Left ventricle myocardium inferior (tissue), 1 donor: Measurements from ENCODE around the gene A2ML1. TPM values are rescaled to one million over a fixed set of nuclear protein-coding genes. Genes with fewer than 3 reads are reported as not detected.

ENCODE experiments used
- DNase-seq: peaks from one replicate; pipeline ENCODE4 v3.0.0-alpha.2; 2020
- H3K27ac ChIP-seq: fragments of 200-600 bp; replicated peaks from 2 replicates; pipeline ENCODE4 v1.8.0; 2021
- H3K27me3 ChIP-seq: fragments of 200-600 bp; 2 replicates; pipeline ENCODE4 v1.8.0; 2021; ENCODE audit warnings: low read depth
- H3K36me3 ChIP-seq: fragments of 200-600 bp; 2 replicates; pipeline ENCODE4 v1.8.0; 2021
- H3K4me1 ChIP-seq: fragments of 200-600 bp; 2 replicates; pipeline ENCODE4 v1.8.0; 2021
- H3K4me3 ChIP-seq: fragments of 200-600 bp; 2 replicates; pipeline ENCODE4 v1.8.0; 2021; ENCODE audit warnings: mild to moderate bottlenecking, moderate library complexity
- H3K9me3 ChIP-seq: fragments of 200-600 bp; replicated peaks from 2 replicates; pipeline ENCODE4 v1.8.0; 2021
- CTCF ChIP-seq: fragments of 200-600 bp; IDR thresholded peaks from 2 replicates; pipeline ENCODE4 v1.8.0; 2021; ENCODE audit warnings: antibody characterized with exemption, mild to moderate bottlenecking, borderline replicate concordance
- intact Hi-C: fragments of 100-400 bp; cut with micrococcal nuclease; formaldehyde crosslinking; loops from one replicate; pipeline ENCODE4 v1.11.0; 2022
- total RNA-seq: library from RNA; stranded (reverse); fragmentation: NEBNext Ultra II Directional; extraction: Animal tissue kit (Norgen Biotek cat#: 25700); gene quantifications from one replicate; pipeline ENCODE4 v1.2.1, GENCODE V29; 2021
- donor health status: DM: no; HTN: yes; CAD: no; lungs with severe emphysema.

The A2ML1 gene
- total RNA-seq, 1 donor from 2014 or later, result not detected

- no peaks in the 10 kb centered on the region for H3K9me3 ChIP-seq
- no peak overlapping the region for H3K27ac ChIP-seq
- no peak for TF ChIP-seq CTCF
- no peaks in the 10 kb centered on the region for H3K36me3 ChIP-seq
- DNase-seq, result no peak
- H3K27me3 ChIP-seq, result peaks cover 15% of the 10 kb centered on the region
- intact Hi-C loops, result no loop called here
- no peaks in the 10 kb centered on the region for H3K4me1 ChIP-seq
- no peak overlapping the region for H3K4me3 ChIP-seq
Observed at GRCh38 chr12:8832500-8832899, 10.1 kb downstream of the A2ML1 start.

- intact Hi-C loops, result no loop called here
- Histone ChIP-seq H3K27me3 (peaks cover 10% of the 10 kb centered on the region), H3K9me3 (no peaks in the 10 kb centered on the region), H3K27ac (no peak overlapping the region), H3K36me3 (no peaks in the 10 kb centered on the region), H3K4me1 (no peaks in the 10 kb centered on the region), H3K4me3 (no peak overlapping the region)
- no peak for DNase-seq
- TF ChIP-seq CTCF, result no peak
Observed at GRCh38 chr12:8834230-8834629, 11.8 kb downstream of the A2ML1 start.

- Histone ChIP-seq H3K4me1 (no peaks in the 10 kb centered on the region), H3K36me3 (no peaks in the 10 kb centered on the region), H3K27me3 (peaks cover 10% of the 10 kb centered on the region), H3K4me3 (no peak overlapping the region), H3K9me3 (no peaks in the 10 kb centered on the region), H3K27ac (no peak overlapping the region)
- DNase-seq, result no peak
- intact Hi-C loops, result no loop called here
- TF ChIP-seq CTCF, result no peak
Observed at GRCh38 chr12:8837291-8837690, 14.9 kb downstream of the A2ML1 start.

- no peak overlapping the region for H3K4me3 ChIP-seq
- no peak for DNase-seq
- H3K27ac ChIP-seq, result no peak overlapping the region
- no peak for TF ChIP-seq CTCF
- no peaks in the 10 kb centered on the region for H3K36me3 ChIP-seq
- peaks cover 2% of the 10 kb centered on the region for H3K27me3 ChIP-seq
- H3K4me1 ChIP-seq, result peaks cover 11% of the 10 kb centered on the region
- H3K9me3 ChIP-seq, result no peaks in the 10 kb centered on the region
- intact Hi-C loops, result no loop called here
Observed at GRCh38 chr12:8840321-8840720, 17.9 kb downstream of the A2ML1 start.

- no peak for DNase-seq
- peaks cover 12% of the 10 kb centered on the region for H3K4me1 ChIP-seq
- H3K36me3 ChIP-seq, result no peaks in the 10 kb centered on the region
- H3K27me3 ChIP-seq, result no peaks in the 10 kb centered on the region
- no peak for TF ChIP-seq CTCF
- intact Hi-C loops, result no loop called here
- H3K9me3 ChIP-seq, result no peaks in the 10 kb centered on the region
- no peak overlapping the region for H3K4me3 ChIP-seq
- H3K27ac ChIP-seq, result no peak overlapping the region
Observed at GRCh38 chr12:8840938-8841633, 18.7 kb downstream of the A2ML1 start.
